Neural progenitor cell (in vitro differentiated cells): ENCODE measurements around the gene ELMO1.

Source experiments
- CTCF ChIP-seq: fragments of 200-600 bp; sonication (generic); IDR thresholded peaks from 2 replicates; pipeline ENCODE4 v1.5.1; 2017; ENCODE audit warnings: antibody characterized with exemption, mild to moderate bottlenecking
- EZH2 ChIP-seq: fragments of 200-600 bp; sonication (generic); IDR thresholded peaks from 2 replicates; pipeline ENCODE4 v1.6.1; 2017; ENCODE audit warnings: antibody characterized with exemption, mild to moderate bottlenecking, moderate library complexity
- EZH2phosphoT487 ChIP-seq: fragments of 200-600 bp; sonication (generic); IDR thresholded peaks from 2 replicates; pipeline ENCODE4 v1.6.1; 2017; ENCODE audit warnings: antibody characterized with exemption

- TF ChIP-seq CTCF: no peak
- no peak for TF ChIP-seq EZH2
- TF ChIP-seq EZH2phosphoT487: no peak
Observed at GRCh38 chr7:37318541-37318940, 130.1 kb downstream of the ELMO1 start.
